SU-DHL-6 (cell line): Measurements from ENCODE around the gene MRPL14.

Experiments used
- EZH2phosphoT487 ChIP-seq: fragments of 200-600 bp; sonication (generic), shearing (Covaris generic); conservative IDR thresholded peaks from 2 replicates; pipeline ENCODE4 v1.6.1; 2018; ENCODE audit warnings: mild to moderate bottlenecking, antibody characterized with exemption, low read length, moderate library complexity, mixed read lengths
- TF ChIP-seq, protein P1 (sequence below): fragments of 200-600 bp; sonication (generic); IDR thresholded peaks from one replicate; pipeline ENCODE4 v1.5.1; 2017; ENCODE audit warnings: antibody characterized with exemption, mild to moderate bottlenecking, low read length, moderate library complexity; ENCODE audit not compliant: insufficient read depth, poor library complexity, severe bottlenecking

DNA sequence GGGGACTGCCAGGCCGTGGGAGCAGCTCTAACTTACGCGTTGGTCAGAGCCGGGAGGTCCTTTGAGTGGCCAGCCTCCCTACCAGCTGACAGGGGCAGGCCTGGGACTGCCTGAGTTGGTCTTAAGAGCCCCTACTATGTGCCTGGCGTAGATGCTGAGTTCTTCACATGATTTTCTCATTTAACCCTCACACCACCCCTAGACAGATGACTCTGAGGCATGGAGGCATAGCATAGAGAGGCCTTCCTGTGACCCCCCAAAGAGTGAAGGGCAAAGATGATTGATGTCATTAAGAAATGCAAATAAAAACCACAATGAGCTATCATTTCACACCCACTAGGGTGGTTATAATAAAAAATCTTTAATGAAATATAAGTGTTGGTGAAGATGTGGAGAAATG, 36.8 kb downstream of the MRPL14 start:
- TF ChIP-seq, protein P1, sequence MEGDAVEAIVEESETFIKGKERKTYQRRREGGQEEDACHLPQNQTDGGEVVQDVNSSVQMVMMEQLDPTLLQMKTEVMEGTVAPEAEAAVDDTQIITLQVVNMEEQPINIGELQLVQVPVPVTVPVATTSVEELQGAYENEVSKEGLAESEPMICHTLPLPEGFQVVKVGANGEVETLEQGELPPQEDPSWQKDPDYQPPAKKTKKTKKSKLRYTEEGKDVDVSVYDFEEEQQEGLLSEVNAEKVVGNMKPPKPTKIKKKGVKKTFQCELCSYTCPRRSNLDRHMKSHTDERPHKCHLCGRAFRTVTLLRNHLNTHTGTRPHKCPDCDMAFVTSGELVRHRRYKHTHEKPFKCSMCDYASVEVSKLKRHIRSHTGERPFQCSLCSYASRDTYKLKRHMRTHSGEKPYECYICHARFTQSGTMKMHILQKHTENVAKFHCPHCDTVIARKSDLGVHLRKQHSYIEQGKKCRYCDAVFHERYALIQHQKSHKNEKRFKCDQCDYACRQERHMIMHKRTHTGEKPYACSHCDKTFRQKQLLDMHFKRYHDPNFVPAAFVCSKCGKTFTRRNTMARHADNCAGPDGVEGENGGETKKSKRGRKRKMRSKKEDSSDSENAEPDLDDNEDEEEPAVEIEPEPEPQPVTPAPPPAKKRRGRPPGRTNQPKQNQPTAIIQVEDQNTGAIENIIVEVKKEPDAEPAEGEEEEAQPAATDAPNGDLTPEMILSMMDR = no peak
- TF ChIP-seq EZH2phosphoT487 = no peak
